ENCODE measurements around the gene GPRIN3.
A peak's percentile ranks its signal among the peaks of the same experiment; 100 is the strongest.
"Not testable (repeated sequence)": the region's sequence is repeated elsewhere in the genome, so short reads cannot be mapped to it uniquely, and the experiment has no call there.

GPRIN3 gene

DNA sequence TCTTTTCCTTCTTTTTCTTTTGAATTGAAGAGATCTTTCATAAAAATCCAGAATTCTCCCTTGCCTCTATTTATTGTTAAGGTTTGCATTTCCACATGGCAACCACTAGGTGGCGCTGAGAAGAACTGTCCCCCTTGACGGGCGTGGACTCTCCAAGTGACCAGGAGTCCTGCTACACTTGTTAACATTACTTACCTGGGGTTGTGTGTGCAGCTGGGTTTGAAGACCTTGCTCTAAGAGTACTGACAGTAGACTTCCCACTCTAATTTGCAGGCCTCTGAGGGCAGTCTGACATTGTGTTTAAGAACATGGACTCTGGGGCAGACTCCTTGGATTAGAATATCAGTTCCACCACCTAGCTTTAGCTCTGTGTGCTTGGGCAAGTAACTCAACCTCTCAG lies 52.8 kb downstream of the GPRIN3 start:
- peak; percentile 54 to 73 (median 58) for DNase-seq

DNA sequence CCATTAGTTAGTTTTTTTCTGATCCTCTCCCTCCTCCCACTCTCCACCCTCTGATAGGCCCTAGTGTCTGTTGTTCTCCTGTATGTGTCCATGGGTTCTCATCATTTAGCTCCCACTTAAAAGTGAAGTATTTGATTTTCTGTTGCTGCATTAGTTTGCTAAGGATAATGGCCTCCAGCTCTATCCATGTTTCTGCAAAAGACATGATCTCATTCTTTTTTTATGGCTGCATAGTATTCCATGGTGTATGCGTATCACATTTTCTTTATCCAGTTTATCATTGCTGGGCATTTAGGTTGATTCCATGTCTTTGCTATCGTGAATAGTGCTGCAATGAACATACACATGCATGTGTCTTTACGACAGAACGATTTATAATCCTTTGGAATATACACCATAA lies 53.3 kb downstream of the GPRIN3 start:
- DNase-seq, result not testable (repeated sequence)

DNA sequence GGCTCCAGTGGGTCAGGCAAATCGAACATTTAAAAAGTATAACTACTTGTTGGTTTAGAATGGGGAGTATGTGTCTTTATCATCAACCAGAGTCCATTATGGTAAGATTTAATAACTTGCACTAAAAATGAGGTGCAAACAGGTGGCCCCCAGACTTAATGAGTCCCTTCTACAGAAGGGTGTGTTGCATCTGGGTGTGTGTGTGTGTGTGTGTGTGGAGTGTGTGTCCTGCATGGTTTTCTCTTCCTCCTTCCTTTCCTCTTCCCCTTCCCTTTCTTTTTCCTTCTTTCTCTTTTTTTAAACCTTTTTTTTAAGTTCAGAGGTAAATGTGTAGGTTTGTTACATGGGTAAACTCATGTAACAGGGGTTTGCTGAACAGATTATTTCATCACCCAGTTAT lies 53.7 kb downstream of the GPRIN3 start:
- DNase-seq, result no peak

DNA sequence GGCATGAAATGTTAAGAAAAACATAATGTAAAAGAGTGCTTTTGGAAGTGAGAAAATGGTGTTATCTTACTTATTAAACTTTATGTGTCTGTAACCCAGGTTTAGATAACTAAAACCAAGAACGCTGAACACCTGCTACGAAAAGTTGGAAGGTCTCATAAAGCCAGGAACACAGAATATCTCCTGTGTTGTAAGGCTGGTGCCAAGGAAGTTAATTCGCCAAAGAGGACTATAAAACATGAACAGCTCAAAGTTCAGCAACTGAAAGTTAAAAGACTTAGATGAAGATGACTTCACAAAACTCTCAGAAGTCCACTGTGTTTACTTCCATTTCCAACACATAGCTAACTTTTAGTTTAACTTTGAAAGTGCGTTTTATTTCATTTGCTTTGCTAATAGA lies 54.3 kb downstream of the GPRIN3 start:
- no peak for DNase-seq

DNA sequence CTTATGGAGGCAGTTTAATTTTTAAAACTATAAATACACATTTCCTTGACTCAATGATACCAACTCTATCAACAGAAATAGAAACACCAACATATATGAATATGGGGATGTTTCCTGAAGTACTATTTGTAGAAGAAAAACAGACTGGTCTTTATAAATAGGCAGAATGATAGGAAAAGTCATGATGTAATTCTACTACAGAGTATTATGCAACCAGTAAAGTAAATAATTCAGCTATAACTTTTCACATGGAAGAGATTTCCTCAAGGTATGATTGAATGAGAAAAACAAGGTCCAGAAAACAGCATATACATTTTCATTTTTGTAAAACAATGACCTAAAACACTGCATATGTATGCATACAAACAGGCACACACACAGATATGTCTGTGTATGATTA lies 56.2 kb downstream of the GPRIN3 start:
- no peak for DNase-seq

DNA sequence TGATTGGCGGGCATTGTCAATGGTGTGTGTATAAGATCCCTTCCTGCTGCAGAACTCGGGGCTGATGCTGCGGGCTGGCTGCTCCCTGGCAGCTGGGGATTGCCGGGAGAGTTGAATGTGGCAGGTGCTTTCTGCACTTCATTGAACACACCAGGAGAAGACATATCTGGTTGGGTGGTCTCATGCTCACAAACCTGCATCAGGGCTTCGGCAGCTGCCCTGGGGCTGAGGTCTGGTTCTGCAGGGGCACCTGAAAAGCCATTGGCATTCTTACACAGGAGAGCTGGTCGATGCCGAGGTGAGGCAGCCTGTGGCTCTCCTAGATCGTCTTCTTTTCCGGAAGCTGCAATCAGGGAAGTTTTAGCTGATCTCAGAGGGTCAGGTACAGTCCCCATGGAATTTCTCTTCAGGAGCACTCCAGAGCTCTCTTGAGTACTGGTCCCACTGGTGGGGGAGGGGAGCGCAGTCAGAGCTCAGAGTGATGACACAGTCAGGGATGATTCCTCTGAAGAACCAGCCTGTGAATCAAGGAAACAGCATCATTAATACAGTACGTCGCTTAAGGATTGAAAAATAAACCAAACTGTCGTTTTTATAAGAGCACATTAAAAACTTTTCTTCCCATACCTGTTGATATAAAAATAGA lies 57.8 kb downstream of the GPRIN3 start:
- DNase-seq, result no peak

DNA sequence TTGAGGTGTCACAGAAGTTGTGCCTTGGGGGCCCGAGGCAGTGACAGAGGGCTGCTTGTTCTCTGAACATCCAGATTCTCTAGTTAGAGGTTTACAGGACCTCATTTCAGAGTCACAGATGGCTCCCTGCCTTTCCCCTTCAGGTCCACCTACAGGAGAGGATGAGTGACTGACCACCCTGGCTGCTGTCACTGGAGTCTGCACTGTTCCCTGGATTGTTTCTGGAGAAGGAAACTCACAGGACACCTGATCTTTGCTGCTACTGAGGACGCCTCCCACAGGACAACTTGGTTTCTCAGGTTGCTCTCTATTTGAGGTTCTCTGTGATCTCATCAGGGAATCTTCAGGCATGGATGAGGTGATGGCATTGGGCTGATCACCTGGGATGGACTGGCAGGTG lies 58.3 kb downstream of the GPRIN3 start:
- no peak for DNase-seq

DNA sequence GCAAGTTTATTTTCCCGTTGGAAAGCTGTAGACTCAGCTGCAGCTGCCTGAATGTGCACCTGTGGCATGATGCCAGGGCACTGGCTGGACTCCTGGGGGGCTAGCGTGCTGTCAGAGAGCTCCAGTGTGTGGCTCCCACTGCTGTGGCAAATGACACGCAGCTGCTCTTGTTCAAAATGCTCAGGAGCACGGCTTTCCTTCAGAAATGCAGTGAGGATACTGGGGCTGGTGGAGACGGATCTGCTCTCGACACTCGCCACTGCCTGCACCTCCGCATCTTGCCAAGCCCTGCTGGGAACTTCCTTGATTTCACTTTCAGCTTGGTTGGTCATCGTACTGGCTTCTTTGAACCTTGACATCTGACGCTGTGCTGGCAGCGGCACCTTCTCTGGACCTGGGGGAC lies 58.7 kb downstream of the GPRIN3 start:
- no peak for DNase-seq

DNA sequence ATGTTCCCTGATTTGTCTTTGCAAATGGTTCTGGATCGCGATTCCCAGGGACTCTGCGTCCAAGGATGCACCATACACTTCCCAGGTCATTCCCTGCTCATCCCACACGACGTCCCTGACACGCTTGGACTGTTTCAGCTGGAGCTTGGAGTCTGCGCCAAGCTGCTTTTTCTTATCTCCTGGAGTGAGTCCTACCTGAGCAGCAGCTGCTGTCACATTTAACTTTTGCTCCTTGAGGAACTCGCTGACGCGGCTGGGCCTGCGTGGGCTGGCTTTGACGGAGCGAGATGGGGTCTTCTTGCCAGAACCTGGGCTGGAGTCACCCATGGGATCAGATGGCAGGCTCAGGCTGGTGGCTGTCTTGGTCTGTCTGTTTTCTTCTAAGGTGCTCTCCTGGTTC lies 59.6 kb downstream of the GPRIN3 start:
- DNase-seq, result no peak

DNA sequence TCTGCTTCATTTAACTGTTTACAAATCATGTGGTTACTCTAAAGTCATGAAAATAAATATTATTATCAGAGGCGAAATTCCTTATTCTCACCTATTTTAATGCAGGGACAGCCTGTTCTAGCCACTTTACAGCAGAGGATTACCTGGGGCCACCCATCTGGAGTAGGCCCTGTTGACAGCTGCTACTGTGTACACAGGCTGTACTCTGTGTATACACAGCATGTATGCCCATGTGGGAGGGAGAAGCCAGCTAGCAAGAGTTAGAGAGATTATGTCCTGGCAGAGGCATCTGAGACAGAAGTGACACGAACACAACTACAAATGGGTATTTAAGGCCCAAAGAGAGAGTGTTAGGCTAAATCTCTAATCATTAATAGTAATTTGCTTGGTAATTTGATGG lies 62.1 kb downstream of the GPRIN3 start:
- no peak for DNase-seq

DNA sequence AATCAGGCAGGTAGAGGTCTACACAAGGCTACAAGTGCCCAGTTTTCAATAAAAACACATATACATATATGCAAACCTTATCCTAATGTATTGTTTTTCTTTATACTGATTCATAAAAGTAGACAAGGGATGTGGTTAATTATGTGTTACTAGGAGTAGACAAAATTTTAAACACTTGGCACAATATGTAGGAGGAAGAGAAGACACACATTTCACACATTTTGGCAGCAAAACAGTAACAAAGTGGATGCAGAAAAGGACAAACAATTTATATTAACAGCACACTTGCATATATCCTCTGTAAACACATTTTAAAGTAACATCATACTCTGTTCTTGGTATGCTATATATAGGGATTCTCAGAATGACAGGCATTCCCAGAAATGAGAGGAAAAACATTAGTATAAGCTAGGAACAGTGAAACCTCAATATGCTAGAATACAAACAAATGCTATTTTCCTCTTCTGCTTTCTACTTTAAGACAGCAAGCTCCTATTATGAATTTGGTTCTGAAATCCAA lies 63.8 kb downstream of the GPRIN3 start:
- DNase-seq, result no peak

DNA sequence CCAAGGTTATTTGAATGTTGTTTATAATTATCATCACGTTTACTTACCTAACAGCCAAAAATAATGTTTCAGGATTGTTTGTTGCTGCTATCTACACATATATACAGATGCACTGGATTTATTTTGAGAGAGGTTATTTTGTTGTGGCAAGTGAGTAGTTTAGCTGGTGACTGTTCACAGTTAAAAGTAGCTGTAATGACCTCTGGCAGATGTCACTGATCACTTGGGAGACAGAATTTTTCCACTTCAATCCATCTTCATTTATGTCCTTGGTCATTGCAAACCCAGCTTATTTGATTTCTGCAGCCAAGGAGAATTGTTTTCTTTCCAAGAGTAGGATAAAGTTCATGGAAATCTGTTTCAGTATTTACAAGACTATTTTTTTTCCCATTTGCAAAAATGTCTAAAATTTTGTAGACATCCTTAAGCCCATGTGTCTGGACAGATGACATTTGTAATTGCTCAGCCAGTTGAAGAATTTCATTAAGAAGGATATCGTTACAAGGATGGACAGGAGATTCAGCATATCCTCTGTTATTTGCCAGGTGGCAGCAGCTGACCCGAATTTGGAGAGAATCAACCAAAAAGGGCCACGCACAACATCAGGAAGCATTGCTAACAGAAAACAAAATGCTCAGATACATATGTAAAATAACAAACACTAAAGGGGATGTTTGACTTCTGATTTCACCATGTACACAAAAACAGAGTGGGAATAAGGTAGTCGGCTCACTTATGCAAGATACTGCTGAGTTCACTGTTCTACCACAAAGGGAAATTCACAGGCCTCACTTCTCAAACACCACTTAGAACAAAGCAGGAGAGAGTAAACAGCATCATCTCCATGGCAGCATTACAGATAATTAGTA lies 64.5 kb downstream of the GPRIN3 start:
- peak in 3 of 4 experiments; percentile 27 to 58 (median 58) for DNase-seq

DNA sequence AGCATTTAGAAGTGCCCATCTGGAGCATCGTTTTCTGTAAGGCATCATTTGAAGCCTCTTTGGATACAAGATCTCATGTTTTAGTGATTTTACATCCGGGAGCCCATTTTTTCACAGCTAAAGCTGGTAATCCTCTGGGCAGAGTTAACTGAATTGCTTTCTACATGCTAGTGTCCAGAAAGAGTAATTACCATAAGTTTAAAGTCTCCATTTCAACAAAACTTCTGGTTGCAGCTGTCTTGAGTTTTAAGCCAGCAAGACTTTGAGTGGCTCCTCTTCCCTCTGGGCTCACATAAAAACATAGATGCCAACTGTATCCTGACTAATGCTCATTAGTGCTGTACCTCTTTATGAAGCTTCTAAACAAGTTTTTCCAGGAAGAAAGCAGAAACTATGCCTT lies 65.4 kb downstream of the GPRIN3 start:
- DNase-seq, result no peak

DNA sequence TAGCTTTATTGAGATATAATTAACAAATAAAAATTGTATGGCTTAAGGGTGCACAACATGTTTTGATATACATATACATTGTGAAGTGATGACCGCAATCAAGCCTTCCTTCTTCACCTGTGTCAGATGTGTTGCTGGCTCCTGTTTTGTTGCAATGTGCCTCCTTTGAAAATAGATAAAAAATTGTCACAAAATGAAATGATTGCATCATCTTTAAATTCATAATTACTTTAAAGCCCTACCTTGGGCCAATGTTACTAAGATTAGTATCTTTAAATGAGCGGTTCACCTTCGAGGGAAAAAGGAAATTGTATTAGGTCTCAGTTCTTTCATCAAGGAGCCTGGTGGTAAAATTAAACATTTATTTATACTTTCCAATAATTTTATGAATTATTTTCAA lies 77.3 kb downstream of the GPRIN3 start:
- DNase-seq, result no peak

DNA sequence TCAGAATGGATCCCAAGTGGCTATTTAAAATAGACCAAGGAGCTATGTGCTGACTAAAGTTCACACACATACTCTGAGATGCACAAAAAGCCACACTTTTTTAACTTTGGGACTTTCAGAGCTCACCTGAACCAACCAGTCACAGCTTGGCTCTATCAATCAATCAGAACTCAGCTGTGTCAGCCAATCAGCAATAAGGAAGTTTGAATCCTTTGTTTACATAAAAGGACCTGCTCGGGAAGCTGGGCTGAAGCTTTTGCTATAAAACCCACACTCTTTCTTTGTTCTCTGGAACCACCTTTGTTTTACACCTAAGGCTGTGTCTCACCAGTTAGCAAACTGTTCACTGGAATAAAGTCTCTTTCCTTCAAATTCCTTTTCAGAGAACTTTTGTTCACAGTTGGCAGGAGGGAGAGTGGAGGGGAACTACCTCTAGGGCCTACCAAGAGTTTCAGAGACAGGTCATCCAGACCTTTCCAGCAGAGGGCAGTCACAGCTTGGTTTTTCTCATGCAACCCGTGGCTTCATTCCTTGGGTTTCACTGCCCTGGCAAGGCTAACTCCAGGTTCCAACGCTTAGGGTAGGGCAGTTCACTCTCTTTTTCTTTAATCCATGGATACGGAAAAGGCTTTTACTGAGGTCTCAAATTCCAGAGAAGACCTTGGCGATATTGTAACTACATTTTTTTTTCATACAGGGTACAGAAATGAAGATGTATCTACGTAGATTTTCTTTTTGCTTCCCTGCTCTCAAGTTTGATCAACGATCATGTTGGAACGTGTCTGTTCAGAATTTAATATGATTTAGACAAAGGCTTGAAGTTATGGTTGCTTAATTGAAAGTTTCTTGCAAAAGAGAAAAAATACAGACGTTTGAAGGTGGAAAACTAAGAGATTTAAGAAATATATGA lies 80.7 kb downstream of the GPRIN3 start:
- DNase-seq, result peak; percentile 88 to 93 (median 90)

DNA sequence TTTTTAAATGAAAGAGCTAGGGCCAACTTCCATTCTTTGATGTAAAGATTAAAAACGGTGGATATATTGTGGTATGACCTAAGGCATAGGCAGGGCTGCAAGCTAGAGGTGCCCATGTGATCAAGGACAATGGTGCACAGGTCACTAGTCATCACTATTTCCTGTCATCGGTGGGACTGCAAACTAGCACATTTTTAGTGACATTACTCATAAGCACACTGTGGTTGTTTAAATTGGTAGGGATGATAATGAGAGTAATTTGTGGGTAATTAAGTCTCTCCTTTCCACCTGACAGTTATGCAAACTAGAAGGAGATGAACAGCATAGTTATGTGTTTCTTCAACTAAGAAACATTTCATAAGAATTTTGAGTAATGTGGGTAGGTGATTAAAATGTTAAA lies 85.4 kb downstream of the GPRIN3 start:
- DNase-seq, result no peak

DNA sequence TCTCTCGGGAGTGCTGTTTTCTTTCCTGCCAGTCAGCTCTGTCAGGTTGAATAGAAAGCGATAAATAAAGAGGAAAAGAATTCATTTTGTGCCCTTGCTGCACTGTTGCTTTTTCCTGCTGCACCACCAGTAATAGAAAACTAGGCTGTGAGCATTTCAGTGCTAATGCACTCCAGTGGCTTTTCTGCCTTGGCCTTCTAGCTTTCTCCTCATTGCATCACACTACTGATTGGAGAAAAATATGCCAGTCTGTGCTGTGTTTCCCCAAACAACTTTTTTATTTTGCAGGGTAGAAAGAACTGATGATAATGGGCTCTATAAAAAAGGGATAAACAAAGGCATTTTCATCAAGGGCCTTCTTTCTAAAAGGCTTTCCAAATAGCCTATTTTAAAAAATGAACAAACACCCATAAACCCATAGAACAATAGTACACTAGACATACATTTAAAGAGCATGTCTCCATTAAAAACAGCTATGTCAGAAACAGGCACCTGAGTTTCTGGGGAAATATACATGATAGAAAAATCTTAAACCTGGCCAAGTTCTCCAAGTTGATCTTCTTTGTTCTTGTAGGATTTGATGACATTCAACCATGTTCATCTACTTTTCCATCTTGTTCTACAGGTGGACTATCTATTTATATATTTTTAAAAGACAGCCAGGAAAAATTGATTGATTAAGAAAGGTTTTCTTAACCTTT lies 86.3 kb downstream of the GPRIN3 start:
- DNase-seq, result no peak

DNA sequence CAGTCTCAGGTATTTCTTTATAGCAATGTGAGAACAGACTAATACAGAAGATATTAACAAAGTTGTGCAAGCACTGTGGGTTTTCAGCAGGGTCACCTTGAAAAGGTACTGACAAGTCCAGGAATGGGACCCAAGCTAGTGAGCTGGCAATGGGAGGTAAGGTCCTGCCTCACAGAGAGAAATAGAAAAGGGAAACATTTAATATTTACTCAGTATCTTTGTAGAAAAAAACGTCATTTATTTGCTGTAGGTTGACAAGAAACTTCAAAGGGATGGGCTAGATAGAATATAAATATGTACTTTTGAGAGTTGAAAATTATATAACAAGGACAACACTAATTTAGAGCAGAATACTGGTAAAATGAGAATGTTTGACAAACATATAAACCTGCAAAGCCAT lies 89.0 kb downstream of the GPRIN3 start:
- no peak for DNase-seq

DNA sequence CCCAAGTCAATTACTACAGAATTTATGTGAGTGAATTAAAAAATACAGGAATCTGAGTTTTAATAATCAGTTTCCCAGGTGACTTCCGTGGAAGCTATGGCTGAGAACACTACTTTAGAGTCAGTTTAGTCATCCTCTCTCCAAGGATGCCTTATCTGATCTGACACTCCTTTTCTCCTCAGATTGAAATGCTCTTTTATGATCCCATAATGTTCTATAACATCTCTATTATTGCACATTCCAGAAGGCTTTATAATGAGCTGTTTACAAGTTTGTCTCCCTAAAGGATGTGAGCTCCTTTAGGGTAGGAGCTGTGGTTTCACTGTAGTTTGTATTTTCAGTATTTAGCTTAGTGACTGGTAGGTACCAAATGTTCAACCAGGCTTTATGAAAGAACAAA lies 90.0 kb downstream of the GPRIN3 start:
- DNase-seq, result no peak

DNA sequence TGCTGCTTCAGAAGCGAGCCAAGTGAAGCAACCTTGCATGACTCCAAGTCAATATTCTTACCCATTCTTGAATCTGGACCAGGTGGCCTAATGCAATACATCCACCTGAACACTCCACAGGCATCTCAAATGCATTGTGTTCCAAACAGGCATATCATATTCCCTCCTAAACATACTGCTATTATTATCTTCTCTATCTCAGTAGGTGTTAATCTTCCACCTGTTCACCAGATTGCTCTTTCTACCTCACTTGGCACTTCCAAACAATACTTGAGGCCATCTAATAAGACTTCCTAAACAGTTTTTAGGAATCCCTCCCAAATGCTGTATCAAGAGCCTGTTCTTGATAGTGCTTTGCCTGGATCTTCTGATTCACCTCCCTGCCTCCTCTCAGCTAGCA lies 90.7 kb downstream of the GPRIN3 start:
- no peak for DNase-seq

DNA sequence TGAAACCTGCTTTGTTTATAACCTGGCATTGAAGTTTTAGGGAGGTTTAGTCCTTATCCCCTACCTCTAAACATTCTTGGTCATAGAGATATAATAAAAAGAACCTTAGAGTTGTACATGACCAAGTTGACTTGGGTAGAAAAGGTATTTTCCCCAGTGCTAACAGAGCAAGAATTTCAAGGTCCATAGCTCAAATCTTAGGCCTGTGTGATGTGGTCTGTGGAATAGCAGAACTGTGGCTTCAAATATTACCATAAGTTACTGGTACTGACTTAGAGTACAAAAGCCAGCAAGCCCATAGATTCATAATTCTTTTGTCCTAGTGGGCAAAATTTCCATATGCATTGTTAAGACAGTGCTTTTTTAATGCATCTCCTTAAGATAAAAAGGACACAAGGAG lies 91.2 kb downstream of the GPRIN3 start:
- no peak for DNase-seq

DNA sequence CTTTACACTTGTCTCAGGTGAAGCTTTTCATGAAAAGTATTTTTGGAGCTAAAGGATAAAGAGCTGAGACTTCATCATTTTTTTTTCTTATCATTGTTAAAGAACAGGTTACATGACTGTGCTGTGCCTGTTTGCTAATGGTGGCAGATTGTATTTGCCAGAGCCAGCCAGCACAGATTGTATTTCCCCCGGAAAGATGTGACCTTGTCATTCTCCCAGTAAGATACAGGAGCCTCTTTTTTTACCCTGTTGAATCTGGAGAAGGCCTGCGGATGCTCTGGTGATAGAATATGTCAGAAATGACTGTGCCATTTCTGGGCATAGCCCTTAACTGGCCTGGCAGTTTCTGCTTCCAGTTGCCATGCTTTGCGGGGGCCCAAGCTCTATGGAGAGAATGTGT lies 91.9 kb downstream of the GPRIN3 start:
- no peak for DNase-seq

Measured in suppressor macrophage (primary cell).